ENCODE data around the gene GAGE10. TPM values are rescaled to one million over a fixed set of nuclear protein-coding genes. Genes with fewer than 3 reads are reported as not detected.

The GAGE10 gene
- not detected in 2 replicates for polyA plus RNA-seq (2011; rRNA removed)
- polyA plus RNA-seq (2012; cell fraction: cytosol; rRNA removed): not detected in 2 replicates
- polyA plus RNA-seq (2012; cell fraction: nucleus; rRNA removed): not detected in 2 replicates
- not detected in 3 replicates for polyA plus RNA-seq (2017; fragmentation: RNase III; extraction: RNeasy Plus Mini Kit Qiagen cat#74134 plus additional on column Dnase treatment)
- not detected in 2 replicates for polyA minus RNA-seq (2011; rRNA and poly(A)+ RNA removed)

- ChIA-PET POLR2A (no interaction called here), CTCF (no interaction called here)
- no peak for TF ChIP-seq CTCF (IDR thresholded peaks at IDR 0.05)
- no peak for TF ChIP-seq BHLHE40 (IDR thresholded peaks at IDR 0.05; ENCODE audit: low read depth, low read length)
- no peak for TF ChIP-seq CBX2 (IDR thresholded peaks at IDR 0.05; ENCODE audit: borderline replicate concordance, low read depth)
- TF ChIP-seq HMGXB4 (CRISPR knock-in tag; IDR thresholded peaks at IDR 0.05; ENCODE audit: borderline replicate concordance): no peak
- no peak for TF ChIP-seq TFCP2L1 (CRISPR knock-in tag; IDR thresholded peaks at IDR 0.05)
- no peak for TF ChIP-seq ZFP36 (IDR thresholded peaks at IDR 0.05; ENCODE audit: borderline replicate concordance, partially characterized antibody)
- no peak for TF ChIP-seq RCOR1 (IDR thresholded peaks at IDR 0.05; ENCODE audit: low read depth, low read length)
- TF ChIP-seq ZSCAN20 (CRISPR knock-in tag; IDR thresholded peaks at IDR 0.05): no peak
- TF ChIP-seq RAD21 (conservative IDR thresholded peaks at IDR 0.05 in 1 of 2, IDR thresholded peaks at IDR 0.05 in 1 of 2): no peak
- no peak for TF ChIP-seq RNF2 (IDR thresholded peaks at IDR 0.05; ENCODE audit: borderline replicate concordance, low read depth)
- no peak for TF ChIP-seq KDM5A (IDR thresholded peaks at IDR 0.05)
- ATAC-seq (no peak), DNase-seq (ENCODE audit: low read depth in 1 of 2, low spot score in 1 of 2) (no peak), FAIRE-seq (no peak)
- no peaks in the 10 kb centered on the region for H3K4me1 ChIP-seq
- no peak within 1 kb of the TSS for H3K4me2 ChIP-seq
- H3K4me3 ChIP-seq: no peak within 1 kb of the TSS
- no peaks in the 10 kb centered on the region for H3K9me3 ChIP-seq
- H3K27ac ChIP-seq: no peak within 1 kb of the TSS
- WGBS (ENCODE audit: missing lambda C conversion rate): 49% methylated on average over 11 of the region's 15 CpGs
These were observed at the start of gene GAGE10 for GRCh38 chrX:49303346-49303745. TSS of gene GAGE10 (plus strand) at chrX:49303646. CDS start at chrX:49304860, 1,214 bp downstream.

- no peak for TF ChIP-seq ZC3H11A (IDR thresholded peaks at IDR 0.05)
- no peak for TF ChIP-seq NPAS2 (CRISPR knock-in tag; IDR thresholded peaks at IDR 0.05; ENCODE audit: borderline replicate concordance)
- no peak for TF ChIP-seq POLR2AphosphoS2 (conservative IDR thresholded peaks at IDR 0.05; ENCODE audit: low read length)
- no peak for TF ChIP-seq HOXA7 (CRISPR knock-in tag; IDR thresholded peaks at IDR 0.05)
- TF ChIP-seq JUNB (IDR thresholded peaks at IDR 0.05): no peak
- no peak for TF ChIP-seq SMC3 (IDR thresholded peaks at IDR 0.05)
- no peak for TF ChIP-seq GATA3 (IDR thresholded peaks at IDR 0.05; ENCODE audit: borderline replicate concordance)
- TF ChIP-seq RFX5 (IDR thresholded peaks at IDR 0.05): no peak
- TF ChIP-seq CBX8 (IDR thresholded peaks at IDR 0.05): no peak
- TF ChIP-seq ZFP36 (IDR thresholded peaks at IDR 0.05; ENCODE audit: borderline replicate concordance, partially characterized antibody): no peak
- no peak for TF ChIP-seq PBX3 (IDR thresholded peaks at IDR 0.05)
- no peak for TF ChIP-seq MYC (IDR thresholded peaks at IDR 0.05; ENCODE audit: borderline replicate concordance, low read length)
- CTCF ChIA-PET: no interaction called here
- no peak overlapping the region for H3K4me2 ChIP-seq
- H3K4me1 ChIP-seq: no peaks in the 10 kb centered on the region
- H3K4me3 ChIP-seq: no peak overlapping the region
- POLR2A ChIA-PET: interaction anchor here (0.9 kb wide), 1 partner anchor 14 kb away, joined by 3 read pairs; no protein-coding TSS in a partner anchor
- WGBS (ENCODE audit: missing lambda C conversion rate): 92% methylated on average over 6 of the region's 7 CpGs
- no peak for ATAC-seq
- H3K27ac ChIP-seq: no peak overlapping the region
- no peak for DNase-seq (ENCODE audit: low read depth in 1 of 2, low spot score in 1 of 2)
- no peaks in the 10 kb centered on the region for H3K9me3 ChIP-seq
- no peak for FAIRE-seq
These were observed 48.8 kb upstream of the GAGE10 start for GRCh38 chrX:49254639-49255038.
